Stimulated activated CD8-positive, alpha-beta memory T cell treated with anti-CD3 and anti-CD28 coated beads, Interleukin-7, amount 100 ng/mL, for 1 hour (primary cell): ENCODE measurements around the gene DENND1A.
"Not testable (repeated sequence)": the region's sequence is repeated elsewhere in the genome, so short reads cannot be mapped to it uniquely, and the experiment has no call there.

Experiments
- DNase-seq, 2 donors: peaks; one replicate each; pipeline ENCODE4 v3.0.0-alpha.2; 2020; ENCODE audit warnings: low read depth in 2 of 2

The DENND1A gene

DNA sequence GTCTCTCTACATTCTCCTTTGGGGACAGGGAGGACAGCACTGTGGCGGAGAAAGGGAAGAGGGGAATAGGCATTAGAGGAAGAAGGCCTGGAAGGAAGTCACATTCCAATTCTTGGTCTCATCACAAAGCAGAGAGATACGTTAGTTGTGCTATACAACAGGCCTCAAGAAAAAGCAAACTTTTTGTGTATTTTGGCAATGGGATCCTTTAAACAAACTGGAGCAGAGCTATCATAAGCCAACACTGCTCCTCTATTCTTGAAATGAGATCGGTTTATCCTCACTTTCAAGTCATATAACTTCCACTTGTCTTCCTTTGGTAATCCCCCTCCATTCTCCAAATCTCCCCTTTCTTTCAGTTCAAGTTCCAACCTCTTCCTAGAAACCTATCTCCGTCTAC, 6.5 kb downstream of the DENND1A start:
- DNase-seq = no peak

DNA sequence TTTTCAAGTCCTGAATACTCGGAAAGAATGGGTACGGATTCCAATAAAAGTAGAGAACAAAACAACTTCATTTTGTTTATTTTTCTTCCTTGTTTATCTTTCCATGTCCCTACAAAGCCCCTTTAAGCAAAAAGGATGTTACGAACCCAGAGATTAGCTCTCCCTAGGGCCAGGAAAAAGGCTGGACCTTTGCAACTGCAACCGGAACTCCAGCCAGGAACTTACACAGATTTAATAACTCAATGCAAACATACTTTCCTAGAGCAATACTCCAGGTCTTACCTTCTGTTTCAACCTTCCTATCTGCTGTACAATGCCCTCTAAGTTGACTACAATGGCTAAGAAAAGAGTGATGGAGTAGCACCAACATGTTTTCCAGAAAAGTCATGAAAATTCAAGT, 7.0 kb downstream of the DENND1A start:
- no peak for DNase-seq

DNA sequence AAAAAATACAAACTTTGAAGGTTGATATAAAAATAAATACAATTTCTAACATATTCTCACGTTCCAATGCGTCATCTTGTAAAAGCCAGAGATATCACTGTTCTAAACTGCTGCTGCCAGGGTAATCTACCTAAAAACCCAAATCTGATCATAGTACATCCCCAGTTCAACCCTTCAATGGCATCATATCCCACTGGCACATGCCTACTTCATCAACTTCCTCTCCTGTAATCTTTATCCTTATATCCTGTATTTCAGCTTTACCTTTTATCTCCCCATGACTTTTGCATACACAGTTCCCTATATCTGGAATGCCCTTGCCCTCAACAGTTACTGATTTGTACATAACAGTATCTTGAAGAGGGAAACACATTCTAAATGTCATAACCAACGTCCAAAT, 7.5 kb downstream of the DENND1A start:
- DNase-seq = no peak

DNA sequence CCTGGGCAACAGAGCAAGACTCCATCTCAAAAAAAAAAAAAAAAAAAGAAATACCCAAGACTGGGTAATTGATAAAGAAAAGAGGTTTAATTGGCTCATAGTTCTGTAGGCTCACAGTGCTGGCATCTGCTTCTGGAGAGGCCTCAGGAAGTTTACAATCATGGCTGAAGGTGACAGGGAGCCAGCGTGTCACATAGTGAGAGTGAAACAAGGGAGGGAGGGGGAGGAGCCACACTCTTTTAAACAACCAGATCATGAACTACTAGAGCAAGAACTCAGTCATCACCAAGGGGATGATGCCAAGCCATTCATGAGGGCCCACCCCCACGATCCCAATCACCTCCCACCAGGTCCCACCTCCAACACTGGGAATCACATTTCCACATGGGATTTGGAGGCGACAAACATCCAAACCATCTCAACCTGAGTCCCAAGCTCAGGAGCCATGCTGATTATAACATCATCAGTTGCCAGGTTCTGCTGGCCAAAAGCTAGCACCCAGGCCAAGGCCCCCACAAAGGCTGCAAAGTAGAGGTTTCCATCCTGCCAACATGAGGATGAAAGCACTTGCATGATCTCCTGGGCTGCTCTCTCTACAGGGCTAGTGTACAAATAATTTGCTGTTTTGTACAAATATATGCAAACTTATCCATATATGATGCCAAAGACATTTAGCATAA, 15.3 kb downstream of the DENND1A start:
- no peak for DNase-seq

DNA sequence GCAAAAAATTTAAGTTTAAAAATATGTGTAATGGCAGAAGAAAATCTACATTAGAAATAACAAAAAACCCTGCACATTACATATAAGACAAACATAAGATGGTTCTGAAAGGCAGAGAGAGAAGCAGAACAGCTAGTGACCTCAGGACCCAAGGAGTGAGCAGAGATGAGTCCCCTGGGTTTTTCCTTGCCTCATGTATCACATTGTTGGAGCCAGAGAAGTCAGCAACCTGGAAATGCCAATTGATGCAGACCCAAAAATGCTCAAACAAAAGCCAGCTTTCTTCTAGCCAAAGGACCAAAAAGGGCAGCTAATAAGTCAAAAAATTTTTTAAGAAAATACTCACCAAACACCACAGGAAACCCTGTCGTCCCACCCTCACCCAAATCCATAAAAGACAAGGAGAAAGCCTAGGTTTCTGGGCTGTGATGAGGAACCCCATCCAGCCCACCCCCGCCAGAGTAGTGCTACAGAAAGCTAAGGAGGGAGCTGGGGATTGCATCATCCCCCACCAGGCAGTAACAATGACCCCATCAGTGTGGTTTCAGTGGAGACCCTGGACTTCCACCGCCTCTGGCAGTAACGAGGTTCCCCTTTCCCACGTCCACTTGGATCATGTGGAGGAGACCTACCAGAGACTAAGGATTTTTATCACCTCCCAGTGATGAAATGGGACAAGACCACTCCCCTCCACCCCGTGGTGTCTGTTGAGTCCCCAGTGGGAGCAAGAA, 17.6 kb downstream of the DENND1A start:
- no peak for DNase-seq

DNA sequence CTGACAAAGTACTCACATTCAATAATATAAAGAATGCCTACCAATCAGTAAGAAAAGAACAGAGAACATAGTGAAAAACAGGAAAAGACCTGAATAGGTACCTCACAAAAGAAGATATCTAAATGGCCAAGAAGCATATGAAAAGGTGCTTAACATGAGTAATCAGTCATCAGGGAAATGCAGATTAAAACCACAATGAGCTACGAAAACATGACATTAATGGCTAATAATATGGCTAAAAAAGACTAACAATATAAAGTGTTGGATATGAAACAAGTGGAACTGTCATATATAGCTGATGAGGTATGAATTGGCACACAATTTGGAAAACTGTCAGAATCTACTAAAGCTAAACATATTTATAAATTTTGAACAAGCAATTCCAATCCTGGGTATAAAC, 18.9 kb downstream of the DENND1A start:
- DNase-seq = no peak

DNA sequence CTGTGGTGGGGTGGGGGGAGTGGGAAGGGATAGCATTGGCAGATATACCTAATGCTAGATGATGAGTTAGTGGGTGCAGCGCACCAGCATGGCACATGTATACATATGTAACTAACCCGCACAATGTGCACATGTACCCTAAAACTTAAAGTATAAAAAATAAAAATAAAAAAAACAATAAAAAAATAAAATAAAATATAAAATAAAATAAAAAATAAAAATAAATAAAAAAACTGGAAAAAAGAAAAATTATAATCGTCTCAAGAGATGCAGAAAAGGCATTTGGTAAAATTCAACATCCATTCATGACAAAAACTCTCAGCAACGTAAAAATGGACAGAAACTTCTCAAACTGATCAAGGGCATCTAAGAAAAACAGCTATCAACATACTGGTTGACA, 20.7 kb downstream of the DENND1A start:
- not testable (repeated sequence) for DNase-seq

DNA sequence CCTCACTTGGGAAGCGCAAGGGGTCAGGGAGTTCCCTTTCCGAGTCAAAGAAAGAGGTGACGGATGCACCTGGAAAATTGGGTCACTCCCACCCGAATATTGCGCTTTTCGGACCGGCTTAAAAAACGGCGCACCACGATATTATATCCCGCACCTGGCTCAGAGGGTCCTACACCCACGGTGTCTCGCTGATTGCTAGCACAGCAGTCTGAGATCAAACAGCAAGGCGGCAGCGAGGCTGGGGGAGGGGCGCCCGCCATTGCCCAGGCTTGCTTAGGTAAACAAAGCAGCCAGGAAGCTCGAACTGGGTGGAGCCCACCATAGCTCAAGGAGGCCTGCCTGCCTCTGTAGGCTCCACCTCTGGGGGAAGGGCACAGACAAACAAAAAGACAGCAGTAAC, 26.4 kb downstream of the DENND1A start:
- DNase-seq = not testable (repeated sequence)

DNA sequence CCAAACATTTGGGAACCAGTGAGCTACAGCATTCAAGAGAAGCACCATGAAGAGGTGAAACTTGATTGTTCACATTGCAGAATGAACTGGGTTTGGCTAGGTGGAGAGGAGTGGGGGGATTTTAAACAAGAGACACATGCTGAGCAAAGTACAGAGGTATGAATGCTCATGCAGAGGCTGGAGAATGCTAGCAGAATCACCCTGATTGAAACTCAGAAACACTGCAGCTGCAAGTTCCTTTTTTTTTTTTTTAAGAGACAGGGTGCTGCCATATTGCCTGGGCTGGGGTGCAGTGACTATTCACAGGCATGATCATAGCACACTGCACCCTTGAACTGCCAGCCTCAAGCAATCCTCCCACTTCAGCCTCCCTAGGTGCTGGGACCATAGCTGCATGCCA, 35.1 kb downstream of the DENND1A start:
- no peak for DNase-seq

DNA sequence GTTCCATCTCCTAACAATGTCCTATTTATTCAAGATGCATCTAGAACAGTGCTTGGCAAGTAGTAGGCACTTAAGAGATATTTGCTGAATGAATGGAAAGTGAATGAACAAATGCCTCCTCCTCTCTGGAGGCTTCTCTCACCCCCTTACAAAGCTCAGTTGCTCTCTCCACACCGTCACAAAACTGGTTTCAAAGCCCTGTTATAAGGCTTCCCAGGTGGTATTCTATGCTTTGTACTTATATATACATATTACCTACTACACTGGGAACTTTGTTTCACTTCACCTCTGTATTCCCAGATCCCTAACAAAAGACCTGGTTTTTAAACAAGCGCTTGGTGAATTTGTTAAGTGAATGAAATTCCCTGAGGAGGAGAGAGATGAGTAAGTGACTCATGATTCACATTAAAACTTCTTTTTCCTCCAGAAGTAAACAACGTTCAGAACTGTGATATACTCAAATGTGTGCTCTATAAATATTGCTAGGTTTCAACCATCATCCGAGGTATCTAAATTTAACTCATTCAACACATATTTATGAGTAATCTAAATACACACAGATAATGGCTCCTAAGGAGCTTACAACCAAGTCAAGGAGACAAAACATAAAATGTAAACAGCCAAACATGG, 36.0 kb downstream of the DENND1A start:
- DNase-seq = no peak

DNA sequence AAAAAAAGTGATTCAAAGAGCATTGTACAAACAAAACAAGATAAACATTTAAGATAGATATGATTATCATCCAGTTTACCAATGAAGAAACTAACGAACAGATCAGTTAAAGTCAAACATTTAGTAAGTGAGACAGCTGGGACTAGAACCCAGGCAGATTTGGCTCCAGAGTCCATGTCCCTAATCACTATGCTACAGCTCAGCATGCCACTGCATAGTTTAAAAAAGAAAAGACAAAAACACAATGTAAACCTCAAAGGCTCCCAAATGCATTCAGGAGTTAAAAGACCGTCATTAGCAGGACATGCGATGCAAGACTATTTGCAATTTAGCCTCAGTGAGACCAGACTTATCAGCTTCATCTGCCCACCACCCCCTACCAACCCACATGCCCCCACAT, 36.8 kb downstream of the DENND1A start:
- no peak for DNase-seq

DNA sequence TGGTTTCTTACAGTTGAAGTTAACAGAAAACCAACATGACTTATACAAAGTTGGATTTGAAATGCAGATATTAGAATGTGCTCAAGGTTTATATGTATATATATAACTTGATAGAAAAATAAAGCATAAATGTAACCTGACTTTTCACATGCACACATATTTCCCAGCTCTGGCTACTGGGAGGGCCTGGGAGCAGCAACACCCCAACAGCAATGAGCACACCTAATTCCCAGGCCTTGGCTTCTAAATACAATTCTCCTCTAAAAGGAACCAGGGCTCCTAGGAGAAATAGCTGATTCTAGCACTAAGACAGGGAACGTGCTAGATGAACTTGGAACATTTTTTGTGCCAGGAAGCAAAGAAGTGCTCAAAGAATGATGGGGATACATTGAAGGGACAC, 42.1 kb downstream of the DENND1A start:
- DNase-seq = no peak

DNA sequence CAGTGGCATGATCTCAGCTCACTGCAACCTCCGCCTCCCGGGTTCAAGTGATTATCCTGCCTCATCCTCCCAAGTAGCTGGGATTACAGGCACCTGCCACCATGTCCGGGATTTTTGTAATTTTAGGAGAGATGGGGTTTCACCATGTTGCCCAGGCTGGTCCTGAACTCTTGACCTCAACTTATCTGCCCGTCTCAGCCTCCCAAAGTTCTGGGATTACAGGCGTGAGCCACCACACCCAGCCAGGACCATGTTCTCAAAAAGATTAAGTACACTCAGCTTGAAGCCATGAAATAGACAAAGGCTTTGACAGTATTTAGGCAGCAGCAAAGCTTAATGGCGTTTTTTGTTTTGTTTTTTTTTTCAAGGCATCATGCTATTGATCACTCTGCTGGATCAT, 44.1 kb downstream of the DENND1A start:
- DNase-seq = not testable (repeated sequence)

DNA sequence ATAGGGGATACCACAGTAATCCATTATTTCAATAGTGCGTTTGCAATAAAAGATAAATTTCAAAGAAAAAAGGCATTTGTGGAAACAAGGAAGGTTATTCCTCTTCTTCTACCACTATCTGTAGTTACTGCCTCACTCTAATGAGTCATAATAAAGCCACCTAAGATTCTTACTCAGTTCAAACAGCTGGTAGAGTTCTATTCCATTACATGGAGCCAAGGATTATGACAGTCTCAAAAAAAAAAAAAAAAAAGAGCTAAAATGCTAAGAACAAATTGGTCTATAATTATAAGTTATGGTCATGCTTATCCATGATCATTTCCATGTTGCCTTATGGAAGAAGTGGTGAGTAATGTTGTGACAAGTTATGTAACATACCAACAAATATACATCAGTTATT, 46.3 kb downstream of the DENND1A start:
- no peak for DNase-seq

DNA sequence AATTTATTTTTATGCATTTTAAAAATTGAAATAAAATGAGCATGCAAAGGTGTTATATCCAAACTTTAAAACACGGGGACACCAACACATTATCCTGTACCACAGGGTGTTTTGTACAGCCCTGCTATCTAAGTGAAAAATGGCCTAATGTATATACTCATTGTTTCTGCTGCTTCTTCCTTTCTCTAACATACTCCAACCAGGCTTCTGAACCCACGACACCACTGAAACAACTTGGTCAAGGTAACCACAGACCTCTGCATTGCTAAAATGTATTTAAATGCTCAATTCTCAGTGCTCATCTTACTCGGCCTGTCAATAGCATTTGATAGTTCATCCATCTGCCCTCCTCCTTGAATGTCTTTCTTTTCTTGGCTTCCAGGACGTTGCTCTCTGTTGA, 48.3 kb downstream of the DENND1A start:
- DNase-seq = no peak

DNA sequence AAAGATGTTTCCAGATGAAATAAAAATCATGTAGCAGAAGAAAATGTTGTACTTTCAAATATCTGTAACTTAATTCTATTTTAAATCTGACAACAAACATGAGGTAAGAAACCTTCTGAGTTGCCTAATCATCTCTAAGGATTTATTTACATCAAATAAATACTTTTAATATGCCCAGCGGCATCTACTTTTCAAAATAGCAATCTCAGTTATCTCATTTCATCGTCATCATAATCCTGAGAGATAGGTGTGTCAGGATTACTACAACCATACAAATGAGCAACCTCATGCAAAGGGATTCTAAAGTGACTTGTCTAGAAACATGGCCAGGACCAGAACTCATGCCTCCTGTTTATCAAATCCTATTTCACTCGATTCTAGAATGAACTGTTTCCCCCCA, 49.5 kb downstream of the DENND1A start:
- no peak for DNase-seq

DNA sequence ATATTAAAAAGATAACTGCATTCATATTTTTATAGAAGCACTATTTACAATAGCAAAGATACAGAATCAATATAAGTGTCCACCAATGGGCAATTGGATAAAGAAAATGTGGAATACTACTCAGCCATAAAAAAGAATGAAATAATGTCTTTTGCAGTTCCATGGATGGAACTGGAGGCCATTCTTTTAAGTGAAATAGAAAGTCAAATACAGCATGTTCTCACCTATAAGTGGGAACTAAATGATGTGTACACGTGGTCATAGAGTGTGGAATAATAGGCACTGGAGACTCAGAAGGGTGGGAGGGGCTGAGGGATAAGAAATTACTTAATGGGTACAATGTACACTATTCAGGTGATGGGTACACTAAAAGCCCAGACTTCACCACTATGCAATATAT, 53.2 kb downstream of the DENND1A start:
- DNase-seq = no peak

DNA sequence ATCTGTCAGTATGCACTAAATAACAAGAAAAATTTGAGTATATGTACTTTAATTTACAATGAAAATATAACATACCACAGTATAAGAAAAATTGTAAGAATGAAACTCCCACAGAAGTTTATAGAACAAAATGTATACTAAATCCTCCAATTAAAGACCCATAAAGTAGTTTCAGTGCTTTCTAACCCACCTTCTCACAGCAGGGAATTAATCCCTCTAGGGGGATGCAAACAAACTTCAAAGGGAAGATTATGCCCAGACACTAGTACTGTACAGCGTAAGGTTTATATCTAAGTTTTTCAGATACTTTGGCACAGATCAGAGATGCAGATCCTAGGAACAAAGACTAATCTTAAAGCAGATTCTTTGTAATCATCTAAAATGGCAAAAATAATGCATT, 57.2 kb downstream of the DENND1A start:
- no peak for DNase-seq

DNA sequence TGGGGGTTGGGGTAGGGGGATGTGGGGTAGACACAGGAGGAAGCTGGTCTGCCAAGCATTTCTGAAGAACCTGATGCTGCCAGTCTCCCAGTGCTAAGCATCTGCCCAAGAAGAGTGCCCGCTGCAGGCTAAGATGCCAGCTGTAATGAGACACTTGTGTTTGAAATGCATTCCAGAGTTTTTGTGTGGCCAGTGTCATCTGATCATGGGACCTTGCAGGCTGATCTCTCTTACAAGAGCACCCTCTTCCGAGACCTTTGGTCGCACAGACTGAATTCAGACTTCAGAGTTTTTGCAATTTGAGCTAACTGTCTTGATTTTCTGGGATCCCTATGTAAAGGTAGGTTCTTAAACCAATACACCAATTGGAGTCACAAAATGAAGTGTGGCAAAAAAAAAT, 58.1 kb downstream of the DENND1A start:
- no peak for DNase-seq

DNA sequence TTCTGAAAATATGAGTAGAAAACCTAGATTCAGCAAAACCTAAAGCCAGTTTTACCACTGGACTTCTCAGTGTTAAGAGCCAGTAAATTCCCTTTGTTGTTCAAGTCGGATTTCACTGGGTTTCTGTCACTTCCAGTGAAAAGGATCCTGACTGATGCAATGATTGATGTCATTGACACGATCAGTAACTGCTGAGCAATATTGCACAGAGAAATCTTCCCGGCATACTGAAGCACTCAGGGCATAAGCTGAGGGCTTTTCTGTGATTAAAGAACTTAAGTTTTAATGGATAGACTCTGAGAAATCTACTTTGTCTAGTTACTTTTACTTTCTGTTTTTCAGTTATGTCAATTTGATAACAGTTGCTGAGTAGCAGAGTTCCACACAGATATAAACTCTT, 61.9 kb downstream of the DENND1A start:
- no peak for DNase-seq

DNA sequence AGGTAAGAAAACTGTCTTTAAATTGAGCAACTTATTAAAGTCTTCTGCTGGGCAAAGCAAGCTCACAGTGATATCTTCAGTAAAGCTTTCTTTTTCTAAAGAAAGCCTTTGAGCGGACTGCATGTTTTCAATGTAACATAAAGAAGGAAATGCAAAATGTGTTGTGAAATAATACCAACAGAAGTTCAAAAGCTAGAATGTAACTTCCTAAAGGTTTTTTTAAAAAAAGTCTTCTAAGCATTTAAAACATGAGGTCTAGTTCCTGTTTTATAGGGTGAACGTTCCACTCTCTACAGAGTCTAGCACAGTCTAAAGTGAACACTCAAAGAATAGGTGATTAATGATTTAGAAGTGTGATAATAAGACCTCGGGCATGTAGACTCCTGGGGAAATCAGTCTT, 62.9 kb downstream of the DENND1A start:
- DNase-seq = no peak

DNA sequence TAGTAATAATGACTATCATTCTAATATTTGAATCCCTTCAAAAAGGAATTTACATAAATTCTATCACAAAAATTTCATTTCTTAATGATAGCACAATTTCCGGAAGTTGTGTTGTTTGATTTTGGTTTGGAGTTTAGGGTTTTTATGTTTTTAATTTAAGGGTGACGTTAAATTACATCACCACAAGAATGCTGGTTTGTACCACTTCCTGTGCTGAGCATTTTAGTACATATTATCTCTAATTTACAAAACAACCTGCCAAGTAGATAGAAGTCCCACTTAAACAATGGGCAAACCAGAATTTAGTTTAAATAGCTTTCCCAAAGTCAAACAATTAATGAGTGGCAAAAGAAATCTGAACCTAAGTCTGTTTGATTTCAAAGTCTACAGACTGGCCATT, 63.4 kb downstream of the DENND1A start:
- DNase-seq = no peak
